Fibroblast of skin of abdomen (primary cell): ENCODE measurements around the gene SH3BP5L.
"Not testable (repeated sequence)": the region's sequence is repeated elsewhere in the genome, so short reads cannot be mapped to it uniquely, and the experiment has no call there.

ENCODE experiments used
- DNase-seq: peaks from one replicate; pipeline ENCODE4 v3.0.0-alpha.2; 2013

SH3BP5L gene

DNA sequence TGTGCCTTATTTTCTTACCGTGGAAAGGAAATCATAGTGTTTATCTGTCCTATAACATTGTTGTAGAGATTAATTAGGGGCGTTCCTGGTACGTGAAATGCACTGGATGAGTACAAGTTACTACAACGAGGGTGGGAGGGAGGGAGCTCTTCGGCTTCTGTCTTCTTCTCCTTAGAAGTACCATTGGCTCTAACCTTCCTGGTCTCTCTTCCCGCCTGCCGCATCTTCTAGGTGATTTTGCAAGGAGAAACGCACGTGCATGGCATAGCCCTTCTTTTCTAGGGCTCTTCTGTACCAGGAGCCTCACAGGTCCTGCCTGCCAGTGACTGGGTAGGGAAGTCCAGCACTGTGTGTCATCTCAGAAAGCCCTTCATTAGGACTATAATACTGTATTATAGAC, 16.8 kb downstream of the SH3BP5L start:
- DNase-seq, result no peak

DNA sequence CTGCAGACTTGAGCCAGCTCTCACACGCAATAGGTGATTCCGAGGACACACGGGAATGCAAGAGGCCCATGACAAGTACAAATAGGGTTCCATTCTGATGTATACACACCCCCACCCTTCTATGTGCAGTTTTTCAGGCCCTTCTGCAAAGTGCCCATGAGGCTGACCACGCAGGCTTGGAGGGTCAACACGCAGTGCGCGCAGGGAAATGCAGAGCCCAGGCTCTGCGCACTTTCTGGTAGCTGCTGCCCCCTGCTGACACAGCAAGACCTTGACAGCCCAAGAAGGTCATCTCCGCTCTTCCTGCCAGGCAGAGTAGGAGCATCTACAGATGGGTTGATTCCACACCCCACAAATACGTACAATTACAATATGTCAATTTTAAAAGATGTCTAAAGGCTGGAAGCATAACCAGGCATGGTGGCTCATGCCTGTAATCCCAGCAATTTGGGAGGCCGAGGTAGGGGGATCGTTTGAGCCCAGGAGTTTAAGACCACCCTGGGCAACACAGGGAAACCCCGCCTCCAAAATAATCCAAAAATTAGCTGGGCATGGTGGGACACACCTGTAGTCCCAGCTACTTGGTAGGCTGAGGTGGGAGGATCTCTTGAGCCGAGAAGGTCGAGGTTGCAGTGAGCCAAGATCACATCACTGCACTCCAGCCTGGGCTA, 18.5 kb downstream of the SH3BP5L start:
- DNase-seq, result peak; percentile 18

DNA sequence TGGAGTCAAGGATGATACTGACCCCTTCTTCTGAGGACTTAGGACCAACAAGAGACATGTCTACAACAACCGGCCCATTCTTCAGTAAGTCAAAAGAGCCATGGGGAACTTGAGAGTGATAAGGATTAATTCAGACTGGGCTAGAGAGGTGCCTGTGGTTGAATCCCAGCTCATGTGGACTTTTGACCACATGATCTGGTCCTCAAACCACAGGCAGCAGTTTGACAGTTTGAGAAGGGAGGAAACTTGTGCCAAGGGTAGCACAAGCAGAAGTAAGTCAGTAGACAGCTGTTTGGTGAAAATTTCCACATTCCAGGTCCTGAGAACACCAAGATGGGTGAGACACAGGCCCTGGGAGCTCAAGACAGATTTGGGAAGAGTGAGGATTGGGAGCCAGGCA, 19.8 kb downstream of the SH3BP5L start:
- no peak for DNase-seq

DNA sequence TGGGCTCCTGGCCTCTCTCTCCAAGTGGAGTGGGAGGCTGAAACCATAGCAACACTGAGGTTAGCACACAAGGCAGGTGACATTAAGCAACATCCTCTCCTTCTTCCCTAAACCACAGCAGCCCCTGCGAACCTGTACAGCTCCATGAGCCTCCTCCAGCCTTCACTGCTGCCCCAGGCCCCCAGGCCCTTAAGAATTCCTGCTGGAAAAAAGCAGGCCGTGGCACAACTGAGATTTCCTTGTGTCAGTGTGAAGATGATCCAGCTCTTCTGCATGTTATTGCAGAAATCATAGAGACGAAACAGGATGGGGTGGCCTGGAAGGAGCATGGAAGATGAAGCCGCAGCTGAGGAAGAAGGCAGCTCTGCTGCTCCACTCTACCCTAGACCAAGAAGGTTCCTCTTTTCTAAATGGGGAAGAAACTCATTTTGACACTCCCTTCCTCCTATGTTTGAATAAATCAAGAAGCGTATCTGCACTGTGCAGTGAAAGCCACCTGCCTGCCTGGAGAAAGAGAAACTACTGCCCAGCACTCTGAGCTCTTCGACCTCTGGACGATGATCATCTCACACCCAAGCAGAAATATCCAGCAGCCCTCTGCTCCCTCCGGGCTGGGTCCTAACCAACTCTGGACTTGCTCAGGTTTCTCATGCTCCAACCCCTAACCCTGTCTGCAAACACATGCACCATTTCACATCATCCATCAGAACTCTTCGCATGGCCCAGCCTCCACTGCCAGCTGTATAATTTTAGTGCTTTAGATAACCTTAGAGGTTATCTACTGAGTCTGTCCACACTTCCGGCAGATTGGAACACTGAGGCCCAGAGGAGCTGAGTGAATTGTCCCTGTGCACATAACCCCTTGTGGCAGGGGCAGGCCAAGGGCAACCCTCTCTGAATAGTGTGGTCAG, 20.7 kb downstream of the SH3BP5L start:
- DNase-seq, result no peak

DNA sequence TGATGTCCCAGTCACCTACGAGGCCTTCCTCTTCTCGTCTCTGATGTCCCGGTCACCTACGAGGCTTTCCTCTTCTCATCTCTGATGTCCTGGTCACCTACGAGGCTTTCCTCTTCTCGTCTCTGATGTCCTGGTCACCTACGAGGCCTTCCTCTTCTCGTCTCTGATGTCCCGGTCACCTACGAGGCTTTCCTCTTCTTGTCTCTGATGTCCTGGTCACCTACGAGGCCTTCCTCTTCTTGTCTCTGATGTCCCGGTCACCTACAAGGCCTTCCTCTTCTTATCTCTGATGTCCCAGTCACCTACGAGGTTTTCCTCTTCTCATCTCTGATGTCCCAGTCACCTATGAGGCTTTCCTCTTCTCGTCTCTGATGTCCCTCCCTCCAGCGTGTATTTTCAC, 22.2 kb downstream of the SH3BP5L start:
- DNase-seq, result not testable (repeated sequence)

DNA sequence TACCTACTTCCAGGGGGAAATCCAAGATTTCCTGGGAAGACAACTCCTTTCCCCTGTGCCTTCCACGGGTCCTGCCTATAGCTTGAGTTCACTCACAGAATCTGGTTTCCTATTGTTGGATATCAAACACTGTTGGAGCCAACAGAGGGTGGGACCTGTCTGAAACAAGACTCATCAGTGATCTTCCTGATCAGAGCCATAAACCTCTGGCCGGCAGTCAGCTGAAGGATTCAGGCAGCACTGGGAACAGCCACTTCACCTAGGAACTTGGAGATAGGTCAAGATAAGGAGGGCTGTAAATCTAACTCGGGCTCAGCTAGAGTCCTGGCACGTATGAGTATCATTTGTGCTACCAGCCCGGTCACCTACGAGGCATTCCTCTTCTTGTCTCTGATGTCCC, 23.3 kb downstream of the SH3BP5L start:
- DNase-seq, result no peak

DNA sequence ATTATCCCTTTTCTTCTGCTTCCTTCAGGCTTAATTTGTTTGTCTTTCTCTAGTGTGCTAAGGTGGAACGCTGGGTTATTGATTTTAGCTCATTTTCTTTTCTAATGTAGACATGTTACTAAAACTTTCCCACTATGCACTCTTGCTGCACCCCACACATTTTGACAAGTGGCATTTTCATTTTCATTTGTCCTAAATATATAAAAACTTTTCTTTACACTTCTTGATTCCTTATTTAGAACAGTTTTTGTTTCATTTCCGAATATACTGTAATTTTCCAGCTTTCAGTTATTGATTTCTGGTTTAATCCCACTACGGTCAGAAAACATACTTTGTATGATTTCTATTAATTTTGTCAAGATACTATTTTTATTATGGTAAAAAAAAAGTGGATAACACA, 25.3 kb downstream of the SH3BP5L start:
- DNase-seq, result no peak

DNA sequence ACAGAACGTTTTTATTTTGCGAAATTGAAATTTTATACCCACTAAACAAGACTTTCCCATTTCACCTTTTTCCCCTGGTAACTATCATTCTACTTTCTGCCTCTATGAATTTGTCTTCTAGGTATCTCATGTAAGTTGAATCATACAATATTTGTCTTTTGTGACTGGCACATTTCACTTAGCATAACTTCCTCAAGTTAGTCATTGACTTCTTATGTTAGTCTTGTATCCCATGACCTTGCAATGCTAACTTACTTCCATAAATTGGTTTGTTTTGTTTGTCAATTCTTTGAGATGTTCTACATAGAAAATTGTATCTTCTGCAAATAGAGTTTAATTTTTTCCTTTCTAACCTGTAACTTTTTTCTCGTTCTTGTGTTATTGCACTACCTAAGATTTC, 26.9 kb downstream of the SH3BP5L start:
- no peak for DNase-seq

DNA sequence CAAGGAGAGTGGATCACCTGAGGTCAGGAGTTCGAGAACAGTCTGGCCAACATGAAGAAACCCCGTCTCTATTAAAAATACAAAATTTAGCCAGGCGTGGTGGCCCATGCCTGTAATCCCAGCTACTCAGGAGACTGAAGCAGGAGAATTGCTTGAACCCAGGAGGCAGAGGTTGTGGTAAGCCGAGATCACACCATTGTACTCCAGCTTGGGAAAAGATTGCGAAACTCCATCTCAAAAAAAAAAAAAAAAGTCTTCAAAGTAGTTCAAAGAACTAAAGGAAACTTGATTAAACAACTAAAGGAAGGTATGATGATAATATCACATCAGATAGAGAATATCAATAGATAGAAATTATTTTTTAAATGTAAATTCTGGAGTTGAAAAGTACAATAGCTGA, 31.1 kb downstream of the SH3BP5L start:
- DNase-seq, result not testable (repeated sequence)

DNA sequence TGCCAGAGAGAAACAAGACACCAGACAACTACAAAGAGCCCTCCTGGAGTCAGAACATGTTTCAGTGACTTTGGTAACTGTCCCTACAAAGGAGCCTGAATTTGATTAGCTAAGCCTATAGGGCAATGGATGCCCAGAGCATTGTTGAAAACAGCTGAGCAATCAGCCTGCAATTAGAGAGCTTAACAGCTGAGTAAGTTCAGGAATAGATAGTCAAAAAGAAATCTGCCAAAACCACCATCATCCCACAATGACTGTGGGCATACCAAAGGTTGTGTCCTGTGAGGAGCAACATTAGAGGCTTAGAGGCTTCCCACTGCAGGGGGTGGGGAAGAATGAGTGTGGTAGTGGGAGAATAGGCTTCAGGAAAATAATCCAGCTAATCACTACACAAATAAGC, 32.1 kb downstream of the SH3BP5L start:
- DNase-seq, result no peak

DNA sequence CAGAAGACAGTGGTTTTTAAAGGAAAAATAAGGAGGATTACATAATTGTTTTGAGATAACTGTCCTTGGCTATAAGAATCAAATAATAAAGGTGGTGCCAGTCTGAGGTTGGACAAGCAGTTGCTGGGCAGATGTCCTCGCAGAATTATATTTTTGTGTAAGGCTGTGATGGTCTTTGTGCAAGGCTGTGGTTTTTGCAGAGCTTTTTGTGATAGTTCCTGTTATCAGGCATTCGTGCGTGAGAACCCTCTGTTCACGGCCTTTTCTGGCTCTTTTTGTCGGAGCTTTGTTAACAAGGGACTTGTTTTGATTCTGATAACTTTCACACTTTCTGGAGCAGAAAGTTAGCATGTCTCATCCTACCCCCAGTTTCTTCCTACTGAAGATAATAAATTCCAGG, 33.4 kb downstream of the SH3BP5L start:
- no peak for DNase-seq

DNA sequence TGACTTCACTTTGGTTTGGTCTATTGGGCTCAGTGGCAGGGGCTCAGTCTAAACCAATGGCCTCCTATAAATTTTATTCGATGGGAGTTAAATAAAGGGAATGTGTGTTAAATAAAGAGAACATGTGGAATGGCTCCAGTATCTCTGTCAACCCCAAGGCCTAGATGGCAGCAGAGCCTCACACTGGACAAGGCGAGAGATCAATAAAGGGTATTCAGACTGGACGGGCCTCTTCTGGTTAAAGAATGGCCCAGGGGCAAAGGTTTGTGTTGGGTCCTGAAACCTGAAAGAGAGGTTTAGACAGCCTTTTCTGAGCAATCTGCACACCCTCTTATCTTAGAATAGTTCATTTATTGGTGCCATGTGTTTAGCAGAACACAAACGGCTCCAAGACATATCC, 34.7 kb downstream of the SH3BP5L start:
- DNase-seq, result no peak

DNA sequence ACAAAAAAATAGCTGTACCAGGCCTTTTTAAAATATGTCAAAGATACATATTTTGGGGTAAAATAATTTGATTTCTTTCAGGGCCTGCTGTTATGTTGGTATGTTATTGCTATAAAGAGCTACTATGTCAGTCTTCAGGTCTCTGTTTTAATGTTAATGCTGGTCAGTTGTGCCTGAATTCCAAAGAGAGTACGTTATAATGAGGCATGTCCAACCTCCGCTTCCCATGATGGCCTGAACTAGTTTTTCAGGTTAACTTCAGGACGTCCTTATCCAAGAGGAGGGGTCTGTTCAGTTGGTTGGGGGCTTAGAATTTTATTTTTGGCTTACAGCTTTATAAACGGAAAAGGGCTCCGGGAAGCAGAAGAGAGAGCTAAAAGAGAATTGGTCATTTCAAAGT, 35.3 kb downstream of the SH3BP5L start:
- no peak for DNase-seq

DNA sequence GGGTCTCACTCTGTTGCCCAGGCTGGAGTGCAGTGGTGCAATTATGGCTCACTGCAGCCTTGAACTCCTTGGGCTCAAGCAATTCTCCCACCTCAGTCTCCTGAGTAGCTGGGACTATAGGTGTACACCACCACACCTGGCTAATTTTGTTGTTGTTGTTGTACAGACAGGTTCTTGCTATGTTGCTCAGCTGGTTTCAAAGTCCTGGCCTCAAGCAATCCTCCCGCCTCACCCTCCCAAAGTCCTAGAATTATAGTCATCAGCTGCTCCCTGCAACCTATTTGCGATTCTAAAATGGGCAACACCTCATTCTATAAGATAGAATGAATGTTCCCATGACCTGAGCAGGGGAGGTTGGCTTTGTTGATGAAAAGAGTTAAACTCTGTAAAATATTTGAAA, 36.4 kb downstream of the SH3BP5L start:
- DNase-seq, result not testable (repeated sequence)

DNA sequence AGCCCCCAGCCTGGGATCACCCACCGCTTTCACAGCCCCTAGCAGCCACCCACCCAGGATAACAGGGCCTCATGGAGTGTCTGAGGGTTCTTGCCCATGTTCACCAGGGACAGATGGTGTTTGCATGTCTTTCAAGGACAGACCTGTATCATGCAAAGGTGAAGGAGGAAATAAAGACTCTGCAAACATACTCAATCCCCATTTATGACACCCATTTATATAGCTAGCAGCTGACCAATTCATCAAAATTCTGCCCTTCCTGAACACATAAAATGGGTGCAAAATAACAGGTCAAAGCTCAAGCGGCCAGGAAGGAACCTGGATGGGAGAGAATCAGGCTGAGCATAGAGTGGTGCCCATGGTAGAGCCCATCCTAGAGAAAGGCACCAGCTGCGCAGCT, 37.4 kb downstream of the SH3BP5L start:
- no peak for DNase-seq

DNA sequence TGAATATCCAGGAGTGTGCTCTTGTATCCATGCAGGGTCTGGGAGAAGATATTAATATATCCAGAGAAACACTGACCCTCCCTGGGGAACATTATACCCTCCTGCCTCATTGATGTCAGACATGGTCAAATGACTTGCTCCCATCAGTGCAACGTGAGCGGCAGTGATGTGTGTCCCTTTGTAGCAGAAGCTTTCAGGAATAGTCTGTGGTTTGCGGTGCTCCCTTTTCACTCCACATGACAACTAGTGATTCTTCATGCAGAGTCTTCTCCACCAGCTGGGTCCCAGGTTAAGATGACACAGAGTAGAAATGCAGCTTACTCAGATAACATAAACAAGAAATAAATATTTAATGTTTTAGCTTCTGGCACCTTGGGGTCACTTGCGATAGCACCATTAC, 38.3 kb downstream of the SH3BP5L start:
- DNase-seq, result no peak

DNA sequence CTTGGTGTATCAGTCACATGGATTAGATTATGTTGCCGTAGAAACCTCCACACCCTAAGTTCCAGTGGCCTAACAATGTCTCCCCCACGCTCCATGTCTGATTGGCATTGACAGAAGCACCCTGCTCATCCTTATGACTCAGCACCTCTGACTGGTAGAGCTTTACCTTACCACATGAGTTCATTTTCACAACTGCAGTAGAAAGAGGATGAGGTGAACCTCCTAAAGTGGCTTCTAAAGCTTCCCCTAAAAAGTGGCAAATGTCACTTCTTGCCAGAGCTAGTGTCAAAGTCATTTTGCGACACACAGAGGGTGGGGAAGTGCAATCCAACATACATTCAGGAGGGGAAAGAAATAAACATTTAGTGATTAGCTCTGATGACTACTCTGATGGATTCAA, 39.6 kb downstream of the SH3BP5L start:
- no peak for DNase-seq

DNA sequence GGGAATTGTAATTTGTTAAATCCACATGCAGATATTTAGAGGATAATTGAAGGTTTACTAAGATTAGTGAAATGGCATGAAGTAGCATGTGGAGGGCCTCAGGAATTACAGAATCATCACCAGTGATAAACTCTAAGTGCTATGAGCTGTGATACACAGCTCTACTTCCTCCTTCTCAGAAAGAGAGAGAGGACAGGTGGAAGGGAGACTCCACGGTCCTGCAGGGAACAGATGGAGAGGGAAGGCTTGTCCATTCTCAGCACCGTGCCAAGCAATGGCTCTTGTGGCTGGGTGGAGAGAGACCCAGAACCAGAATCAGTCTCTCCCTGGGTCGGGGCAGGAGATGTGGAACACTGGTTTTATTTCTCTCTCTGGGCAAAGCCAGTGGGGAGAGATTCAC, 42.3 kb downstream of the SH3BP5L start:
- no peak for DNase-seq

DNA sequence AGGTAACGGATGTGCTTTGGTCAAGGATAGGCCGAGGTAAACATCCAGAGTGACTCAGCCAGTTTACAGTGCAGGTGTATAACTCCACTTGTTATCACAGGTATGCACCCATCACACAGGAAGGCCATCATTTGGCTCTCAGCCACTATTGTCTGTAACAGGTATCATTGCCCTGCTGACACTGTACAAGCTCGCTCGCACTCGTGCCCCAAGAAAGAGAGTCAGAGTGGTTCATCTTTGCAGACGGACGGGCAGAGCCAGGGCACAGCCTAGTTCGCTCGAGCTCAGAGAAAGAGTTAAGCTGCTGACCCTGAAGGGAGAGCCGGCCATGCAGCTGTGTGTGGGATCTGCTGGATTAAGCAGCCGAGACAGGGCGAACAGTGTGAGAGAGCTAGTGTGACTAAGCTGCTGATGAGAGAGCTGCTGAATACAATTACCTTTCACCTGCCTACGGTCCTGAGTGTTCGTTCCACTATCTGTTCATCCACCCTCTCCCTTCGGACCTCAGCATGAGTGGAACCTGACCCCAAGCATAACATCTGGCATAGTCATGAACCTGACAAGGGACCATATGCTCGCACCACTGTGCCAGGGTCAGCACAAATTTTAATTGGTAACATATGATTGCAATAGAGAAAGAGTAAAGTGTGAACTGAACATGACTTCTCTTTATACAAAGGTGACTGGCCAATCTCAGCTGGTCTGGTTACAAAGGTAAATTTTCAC, 43.1 kb downstream of the SH3BP5L start:
- no peak for DNase-seq

DNA sequence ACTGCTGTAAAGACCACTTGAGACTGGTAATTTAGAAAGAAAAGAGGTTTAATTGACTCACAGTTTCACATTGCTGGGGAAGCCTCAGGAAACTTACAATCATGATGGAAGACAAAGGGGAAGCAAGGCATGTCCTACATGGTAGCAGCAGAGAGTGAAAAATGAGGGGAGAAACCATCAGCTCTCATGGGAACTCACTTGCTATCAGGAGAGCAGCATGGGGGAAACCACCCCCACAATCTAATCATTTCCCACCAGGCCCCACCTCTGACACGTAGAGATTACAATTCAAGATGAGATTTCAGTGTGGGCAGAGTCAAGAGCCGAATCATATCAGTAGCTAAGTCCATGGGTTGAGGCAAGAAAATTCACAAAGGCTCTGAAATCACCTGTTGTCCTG, 46.4 kb downstream of the SH3BP5L start:
- DNase-seq, result no peak

DNA sequence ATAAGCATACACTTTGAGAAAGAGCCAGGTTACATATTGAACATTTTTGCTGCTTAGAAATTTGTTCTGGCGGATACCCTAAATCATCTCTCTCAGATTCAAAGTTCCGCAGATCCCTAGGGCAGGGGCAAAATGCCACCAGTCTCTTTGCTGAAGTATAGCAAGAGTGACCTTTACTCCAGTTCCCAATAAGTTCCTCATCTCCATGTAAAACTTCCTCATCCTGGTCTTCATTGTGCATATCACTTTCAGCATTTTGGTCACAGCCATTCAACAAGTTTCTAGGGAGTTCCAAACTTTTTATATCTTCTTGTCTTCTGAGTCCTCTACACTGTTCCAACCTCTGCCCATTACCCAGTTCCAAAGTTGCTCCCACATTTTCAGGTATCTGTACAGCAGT, 46.8 kb downstream of the SH3BP5L start:
- DNase-seq, result no peak

DNA sequence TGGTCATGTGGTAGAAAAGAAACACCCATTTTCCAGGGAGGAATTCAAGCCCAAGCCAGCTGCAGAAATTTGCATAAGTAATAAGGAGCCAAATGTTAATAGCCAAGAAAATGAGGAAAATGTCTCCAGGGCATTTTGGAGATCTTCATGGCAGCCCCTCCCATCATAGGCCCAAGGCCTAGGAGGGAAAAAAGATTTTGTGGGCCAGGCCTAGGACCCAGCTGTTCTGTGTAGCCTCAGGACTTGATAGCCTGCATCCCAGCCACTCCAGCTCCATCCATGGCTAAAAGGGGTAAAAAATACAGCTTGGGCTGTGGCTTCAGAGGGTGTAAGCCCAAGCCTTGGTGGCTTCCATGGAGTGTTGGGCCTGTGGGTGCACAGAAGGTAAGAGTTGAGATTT, 48.7 kb downstream of the SH3BP5L start:
- DNase-seq, result no peak

DNA sequence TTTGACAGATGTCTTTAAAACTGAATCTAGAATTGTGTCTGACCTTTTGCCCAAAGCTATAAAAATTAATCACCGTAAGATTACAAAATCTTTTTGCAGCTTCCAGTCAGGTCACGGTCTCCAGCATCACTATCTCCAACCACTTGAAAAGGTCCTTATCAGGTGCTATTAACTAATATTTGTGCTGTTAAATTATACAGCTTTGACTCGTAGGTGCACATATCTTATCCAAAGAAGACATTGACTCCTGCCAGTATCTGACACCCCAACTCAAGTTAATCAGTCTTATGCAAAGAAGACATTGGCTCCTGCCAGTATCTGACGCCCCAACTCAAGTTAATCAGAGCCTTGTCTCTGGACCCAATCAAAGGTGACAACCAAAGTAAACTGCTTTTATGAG, 50.3 kb downstream of the SH3BP5L start:
- DNase-seq, result no peak
